ENCODE data around the gene IL13. TPM values are rescaled to one million over a fixed set of nuclear protein-coding genes. Genes with fewer than 3 reads are reported as not detected.

Gene IL13
- total and polyA plus RNA-seq, 4 donors: 0.15 TPM; not detected in 3

- intact Hi-C loops (cut with DNase I): no loop called here
- Histone ChIP-seq H3K27me3 (ENCODE audit: control insufficient read depth in 1 of 2, insufficient read depth in 2 of 2, low read length in 1 of 2) (no peaks in the 10 kb centered on the region), H3K4me1 (ENCODE audit: control insufficient read depth in 1 of 2, insufficient read depth in 2 of 2, low read length in 2 of 2) (no peaks in the 10 kb centered on the region), H3K9me3 (ENCODE audit: control insufficient read depth, low read length) (no peaks in the 10 kb centered on the region), H3K36me3 (ENCODE audit: control insufficient read depth in 1 of 2, insufficient read depth in 2 of 2, low read length in 1 of 2) (no peaks in the 10 kb centered on the region), H3K4me3 (ENCODE audit: low read length in 2 of 2) (no peak overlapping the region), H3K27ac (ENCODE audit: low read depth in 1 of 2, low read length in 2 of 2) (no peak overlapping the region)
- 92 to 96% methylated on average over 2 of the region's 2 CpGs for WGBS, 2 donors
- no peak for ATAC-seq (ENCODE audit: low FRiP score)
- DNase-seq: no peak
Observed at GRCh38 chr5:132681476-132681831, 23.5 kb downstream of the IL13 start.

- Histone ChIP-seq H3K4me3 (ENCODE audit: low read length in 2 of 2) (no peak overlapping the region), H3K27ac (ENCODE audit: low read depth in 1 of 2, low read length in 2 of 2) (no peak overlapping the region), H3K36me3 (ENCODE audit: control insufficient read depth in 1 of 2, insufficient read depth in 2 of 2, low read length in 1 of 2) (no peaks in the 10 kb centered on the region), H3K27me3 (ENCODE audit: control insufficient read depth in 1 of 2, insufficient read depth in 2 of 2, low read length in 1 of 2) (no peaks in the 10 kb centered on the region), H3K9me3 (ENCODE audit: control insufficient read depth, low read length) (no peaks in the 10 kb centered on the region), H3K4me1 (ENCODE audit: control insufficient read depth in 1 of 2, insufficient read depth in 2 of 2, low read length in 2 of 2) (no peaks in the 10 kb centered on the region)
- ATAC-seq (ENCODE audit: low FRiP score) (no peak), DNase-seq (no peak)
- 95 to 97% methylated on average over 4 of the region's 4 CpGs for WGBS, 2 donors
- intact Hi-C loops (cut with DNase I): no loop called here
Observed at GRCh38 chr5:132681983-132682382, 24.0 kb downstream of the IL13 start.

GRCh38 chr5:132684491-132684890, 26.5 kb downstream of the IL13 start:
- no peak overlapping the region for H3K27ac ChIP-seq (ENCODE audit: low read depth in 1 of 2, low read length in 2 of 2)
- no peak for DNase-seq
- intact Hi-C loops (cut with DNase I): no loop called here
- H3K4me1 ChIP-seq (ENCODE audit: control insufficient read depth in 1 of 2, insufficient read depth in 2 of 2, low read length in 2 of 2): no peaks in the 10 kb centered on the region
- H3K9me3 ChIP-seq (ENCODE audit: control insufficient read depth, low read length): no peaks in the 10 kb centered on the region
- H3K27me3 ChIP-seq (ENCODE audit: control insufficient read depth in 1 of 2, insufficient read depth in 2 of 2, low read length in 1 of 2): no peaks in the 10 kb centered on the region
- 91 to 93% methylated on average over 6 of the region's 6 CpGs for WGBS, 2 donors
- no peak for ATAC-seq (ENCODE audit: low FRiP score)
- H3K36me3 ChIP-seq (ENCODE audit: control insufficient read depth in 1 of 2, insufficient read depth in 2 of 2, low read length in 1 of 2): no peaks in the 10 kb centered on the region
- no peak overlapping the region for H3K4me3 ChIP-seq (ENCODE audit: low read length in 2 of 2)

- DNase-seq: no peak
Observed at GRCh38 chr5:132684922-132685720, 27.1 kb downstream of the IL13 start.

GRCh38 chr5:132686193-132686592, 28.2 kb downstream of the IL13 start:
- no peaks in the 10 kb centered on the region for H3K27me3 ChIP-seq (ENCODE audit: control insufficient read depth in 1 of 2, insufficient read depth in 2 of 2, low read length in 1 of 2)
- intact Hi-C loops (cut with DNase I): no loop called here
- no peaks in the 10 kb centered on the region for H3K36me3 ChIP-seq (ENCODE audit: control insufficient read depth in 1 of 2, insufficient read depth in 2 of 2, low read length in 1 of 2)
- ATAC-seq (ENCODE audit: low FRiP score) (no peak), DNase-seq (no peak)
- no peaks in the 10 kb centered on the region for H3K9me3 ChIP-seq (ENCODE audit: control insufficient read depth, low read length)
- H3K4me1 ChIP-seq (ENCODE audit: control insufficient read depth in 1 of 2, insufficient read depth in 2 of 2, low read length in 2 of 2): no peaks in the 10 kb centered on the region
- WGBS, 2 donors: 96 to 97% methylated on average over 3 of the region's 3 CpGs
- no peak overlapping the region for H3K4me3 ChIP-seq (ENCODE audit: low read length in 2 of 2)
- no peak overlapping the region for H3K27ac ChIP-seq (ENCODE audit: low read depth in 1 of 2, low read length in 2 of 2)

More at GRCh38 chr5:132684922-132685720, 27.1 kb downstream of the IL13 start:
- H3K4me1 ChIP-seq (ENCODE audit: control insufficient read depth in 1 of 2, insufficient read depth in 2 of 2, low read length in 2 of 2): no peaks in the 10 kb centered on the region
- H3K27ac ChIP-seq (ENCODE audit: low read depth in 1 of 2, low read length in 2 of 2): no peak overlapping the region
- intact Hi-C loops (cut with DNase I): no loop called here
- 91 to 92% methylated on average over 12 of the region's 12 CpGs for WGBS, 2 donors
- H3K4me3 ChIP-seq (ENCODE audit: low read length in 2 of 2): no peak overlapping the region
- H3K27me3 ChIP-seq (ENCODE audit: control insufficient read depth in 1 of 2, insufficient read depth in 2 of 2, low read length in 1 of 2): no peaks in the 10 kb centered on the region
- no peak for ATAC-seq (ENCODE audit: low FRiP score)
- H3K9me3 ChIP-seq (ENCODE audit: control insufficient read depth, low read length): no peaks in the 10 kb centered on the region
- no peaks in the 10 kb centered on the region for H3K36me3 ChIP-seq (ENCODE audit: control insufficient read depth in 1 of 2, insufficient read depth in 2 of 2, low read length in 1 of 2)

GRCh38 chr5:132687995-132688394, 30.0 kb downstream of the IL13 start:
- H3K27me3 ChIP-seq (ENCODE audit: control insufficient read depth in 1 of 2, insufficient read depth in 2 of 2, low read length in 1 of 2): no peaks in the 10 kb centered on the region
- intact Hi-C loops (cut with DNase I): no loop called here
- H3K27ac ChIP-seq (ENCODE audit: low read depth in 1 of 2, low read length in 2 of 2): no peak overlapping the region
- H3K36me3 ChIP-seq (ENCODE audit: control insufficient read depth in 1 of 2, insufficient read depth in 2 of 2, low read length in 1 of 2): no peaks in the 10 kb centered on the region
- H3K4me3 ChIP-seq (ENCODE audit: low read length in 2 of 2): no peak overlapping the region
- H3K4me1 ChIP-seq (ENCODE audit: control insufficient read depth in 1 of 2, insufficient read depth in 2 of 2, low read length in 2 of 2): no peaks in the 10 kb centered on the region
- DNase-seq (no peak), ATAC-seq (ENCODE audit: low FRiP score) (no peak)
- no peaks in the 10 kb centered on the region for H3K9me3 ChIP-seq (ENCODE audit: control insufficient read depth, low read length)
- whole genome bisulfite sequencing, 2 donors: 92% methylated on average over 5 of the region's 5 CpGs

GRCh38 chr5:132688536-132689339, 30.8 kb downstream of the IL13 start:
- no peaks in the 10 kb centered on the region for H3K27me3 ChIP-seq (ENCODE audit: control insufficient read depth in 1 of 2, insufficient read depth in 2 of 2, low read length in 1 of 2)
- DNase-seq (no peak), ATAC-seq (ENCODE audit: low FRiP score) (no peak)
- H3K36me3 ChIP-seq (ENCODE audit: control insufficient read depth in 1 of 2, insufficient read depth in 2 of 2, low read length in 1 of 2): no peaks in the 10 kb centered on the region
- H3K4me1 ChIP-seq (ENCODE audit: control insufficient read depth in 1 of 2, insufficient read depth in 2 of 2, low read length in 2 of 2): no peaks in the 10 kb centered on the region
- 70 to 71% methylated on average over 7 of the region's 7 CpGs for WGBS, 2 donors
- intact Hi-C loops (cut with DNase I): no loop called here
- H3K27ac ChIP-seq (ENCODE audit: low read depth in 1 of 2, low read length in 2 of 2): no peak overlapping the region
- H3K4me3 ChIP-seq (ENCODE audit: low read length in 2 of 2): no peak overlapping the region
- no peaks in the 10 kb centered on the region for H3K9me3 ChIP-seq (ENCODE audit: control insufficient read depth, low read length)

GRCh38 chr5:132689513-132689912, 31.5 kb downstream of the IL13 start:
- Histone ChIP-seq H3K9me3 (ENCODE audit: control insufficient read depth, low read length) (no peaks in the 10 kb centered on the region), H3K27ac (ENCODE audit: low read depth in 1 of 2, low read length in 2 of 2) (no peak overlapping the region), H3K36me3 (ENCODE audit: control insufficient read depth in 1 of 2, insufficient read depth in 2 of 2, low read length in 1 of 2) (no peaks in the 10 kb centered on the region), H3K4me1 (ENCODE audit: control insufficient read depth in 1 of 2, insufficient read depth in 2 of 2, low read length in 2 of 2) (no peaks in the 10 kb centered on the region), H3K27me3 (ENCODE audit: control insufficient read depth in 1 of 2, insufficient read depth in 2 of 2, low read length in 1 of 2) (no peaks in the 10 kb centered on the region), H3K4me3 (ENCODE audit: low read length in 2 of 2) (no peak overlapping the region)
- DNase-seq (no peak), ATAC-seq (ENCODE audit: low FRiP score) (no peak)
- intact Hi-C loops (cut with DNase I): no loop called here
- WGBS, 2 donors: 86 to 91% methylated on average over 7 of the region's 7 CpGs

- Histone ChIP-seq H3K36me3 (ENCODE audit: control insufficient read depth in 1 of 2, insufficient read depth in 2 of 2, low read length in 1 of 2) (no peaks in the 10 kb centered on the region), H3K4me3 (ENCODE audit: low read length in 2 of 2) (no peak overlapping the region), H3K27me3 (ENCODE audit: control insufficient read depth in 1 of 2, insufficient read depth in 2 of 2, low read length in 1 of 2) (no peaks in the 10 kb centered on the region), H3K4me1 (ENCODE audit: control insufficient read depth in 1 of 2, insufficient read depth in 2 of 2, low read length in 2 of 2) (no peaks in the 10 kb centered on the region), H3K9me3 (ENCODE audit: control insufficient read depth, low read length) (no peaks in the 10 kb centered on the region), H3K27ac (ENCODE audit: low read depth in 1 of 2, low read length in 2 of 2) (no peak overlapping the region)
- ATAC-seq (ENCODE audit: low FRiP score): no peak
- DNase-seq: no peak
- 98 to 99% methylated on average over 3 of the region's 3 CpGs for WGBS, 2 donors
- intact Hi-C loops (cut with DNase I): no loop called here
Observed at GRCh38 chr5:132690156-132690555, 32.2 kb downstream of the IL13 start.

All from aorta (tissue), 5 donors.